Femur (tissue), 1 donor: Measurements from ENCODE around the gene LONP2.
"Not testable (repeated sequence)": the region's sequence is repeated elsewhere in the genome, so short reads cannot be mapped to it uniquely, and the experiment has no call there.

ENCODE experiments used
- DNase-seq: peaks from one replicate; pipeline ENCODE4 v3.0.0-alpha.2; 2017

Gene LONP2

DNA sequence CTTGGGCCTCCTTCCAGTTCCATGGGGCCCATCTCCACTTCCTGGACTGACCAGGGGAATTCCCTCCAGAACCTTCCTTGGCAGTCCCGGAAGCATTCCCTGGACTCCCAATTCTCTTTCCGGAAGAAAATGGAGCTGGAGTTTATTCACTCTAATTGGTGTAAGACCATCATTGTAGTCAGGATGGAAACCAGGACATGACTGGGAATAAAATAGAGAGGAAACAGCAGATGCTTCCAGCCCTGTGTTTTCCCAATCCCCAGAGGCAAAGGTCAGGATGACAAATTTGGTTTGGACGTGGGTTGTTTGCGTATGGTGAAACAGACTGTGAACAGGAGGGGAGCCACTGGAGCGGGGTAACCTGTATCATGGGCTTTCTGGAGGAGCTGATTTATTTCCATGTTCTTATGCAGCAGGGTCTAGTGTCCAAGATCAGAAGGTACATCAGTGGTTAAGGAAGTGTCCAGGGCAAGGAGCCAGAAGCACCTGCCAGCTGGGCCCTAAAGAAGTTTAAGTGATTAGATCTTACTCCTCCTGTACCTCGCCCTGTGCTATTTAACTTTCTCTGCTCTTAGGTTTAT, 8.5 kb upstream of the LONP2 start:
- no peak for DNase-seq

DNA sequence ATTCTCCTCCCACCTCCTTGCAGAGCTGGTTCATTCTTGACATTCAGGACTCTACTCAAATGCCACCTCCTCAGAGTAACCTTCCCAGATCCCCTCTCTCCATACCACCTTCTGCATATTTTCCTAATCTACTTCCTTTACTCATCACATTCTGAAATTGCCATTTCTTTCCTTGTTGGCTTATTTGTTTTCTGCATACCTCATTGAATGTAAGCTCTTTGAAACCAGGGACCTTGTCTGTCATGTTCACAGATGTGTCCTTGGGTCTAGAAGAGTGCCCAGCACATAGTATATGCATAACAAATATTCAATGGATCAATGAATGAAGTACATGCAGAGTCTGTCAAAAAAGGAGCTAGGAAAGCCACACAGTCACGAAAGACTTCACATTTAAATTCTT, 7.8 kb upstream of the LONP2 start:
- DNase-seq = no peak

- not testable (repeated sequence) for DNase-seq
These were observed 4.0 kb upstream of the LONP2 start for GRCh38 chr16:48240147-48240546.

- no peak for DNase-seq
These were observed 729 bp downstream of the LONP2 start for GRCh38 chr16:48244863-48245195.

- no peak for DNase-seq
These were observed 2.0 kb downstream of the LONP2 start for GRCh38 chr16:48246066-48246465.

GRCh38 chr16:48247311-48247710, 3.2 kb downstream of the LONP2 start, which contains the start of gene ABCC11:
Gene ABCC11, minus strand, starts transcription at chr16:48247539. Its CDS starts 15,618 bp downstream, at chr16:48231921.
- no peak for DNase-seq

DNA sequence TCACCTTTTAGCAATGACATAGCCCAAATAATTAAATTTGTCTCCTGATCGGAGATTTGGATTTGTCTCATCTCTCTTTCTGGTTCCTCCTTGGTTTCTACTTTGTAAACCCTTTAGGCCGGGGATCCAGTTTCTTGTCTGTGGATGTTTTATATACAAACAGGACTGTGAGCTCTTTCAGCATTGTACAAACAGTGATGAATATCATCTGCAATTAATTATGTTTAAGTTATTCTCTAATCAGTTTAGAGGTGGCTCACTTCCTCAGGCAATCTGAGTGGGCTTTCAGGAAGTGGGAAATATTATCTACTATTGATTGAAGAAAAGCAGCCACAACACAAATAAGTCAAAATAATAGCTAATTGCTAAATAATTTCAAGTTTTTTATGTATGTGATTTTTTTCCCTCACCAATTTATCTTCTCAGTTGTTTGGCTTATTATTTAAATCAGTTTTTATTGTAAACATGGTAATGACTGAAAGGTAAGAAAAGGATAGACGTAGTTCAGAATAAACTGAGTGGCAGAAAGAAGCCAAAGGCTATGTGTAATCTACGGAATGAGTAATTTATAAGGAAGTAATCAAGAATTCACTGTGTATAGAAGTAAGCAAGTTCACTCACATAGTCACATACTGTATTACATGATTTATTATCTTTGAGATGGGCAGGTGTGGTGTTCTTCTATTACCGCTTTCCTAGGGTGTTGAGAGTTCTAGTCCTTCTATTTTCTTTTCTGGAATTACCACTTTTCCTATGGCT, 6.6 kb downstream of the LONP2 start:
- no peak for DNase-seq

GRCh38 chr16:48252013-48252412, 7.9 kb downstream of the LONP2 start:
- DNase-seq = no peak

GRCh38 chr16:48256579-48257177, 12.6 kb downstream of the LONP2 start:
- no peak for DNase-seq

DNA sequence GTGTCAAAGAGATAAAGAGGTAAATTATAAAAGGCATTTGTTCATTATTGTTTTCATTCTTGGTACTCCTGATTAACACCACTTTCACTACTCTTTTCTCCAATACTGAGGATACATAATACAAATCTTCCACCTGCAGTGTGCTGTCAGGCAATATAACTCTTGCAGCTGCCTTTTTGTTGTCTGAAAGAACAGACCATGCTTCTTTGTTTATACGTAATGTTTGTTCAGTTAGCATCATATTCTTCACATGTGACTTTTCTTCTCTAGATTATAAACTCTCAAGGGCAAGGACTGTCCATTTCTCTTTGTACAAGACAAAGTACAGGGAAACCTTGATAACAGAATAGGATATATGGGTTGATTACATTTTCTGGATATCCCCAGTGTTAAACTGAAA, 17.5 kb downstream of the LONP2 start:
- no peak for DNase-seq

DNA sequence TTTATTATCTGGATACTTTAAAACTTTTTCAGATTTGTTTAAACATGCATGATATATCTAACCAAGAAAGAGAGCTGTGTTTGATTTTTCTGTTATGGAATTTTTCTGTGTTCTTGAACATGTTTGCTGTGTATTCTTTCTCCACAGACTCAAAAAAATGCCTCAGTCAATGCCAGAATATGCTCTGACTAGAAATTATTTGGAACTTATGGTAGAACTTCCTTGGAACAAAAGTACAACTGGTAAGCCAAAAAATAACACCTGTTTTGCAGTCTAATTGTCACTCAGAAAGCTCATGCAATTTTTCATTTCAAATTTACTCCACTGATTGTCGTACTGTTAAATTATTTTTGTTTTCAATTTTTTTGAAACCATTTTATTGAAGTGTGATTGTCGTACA, 18.5 kb downstream of the LONP2 start:
- no peak for DNase-seq

DNA sequence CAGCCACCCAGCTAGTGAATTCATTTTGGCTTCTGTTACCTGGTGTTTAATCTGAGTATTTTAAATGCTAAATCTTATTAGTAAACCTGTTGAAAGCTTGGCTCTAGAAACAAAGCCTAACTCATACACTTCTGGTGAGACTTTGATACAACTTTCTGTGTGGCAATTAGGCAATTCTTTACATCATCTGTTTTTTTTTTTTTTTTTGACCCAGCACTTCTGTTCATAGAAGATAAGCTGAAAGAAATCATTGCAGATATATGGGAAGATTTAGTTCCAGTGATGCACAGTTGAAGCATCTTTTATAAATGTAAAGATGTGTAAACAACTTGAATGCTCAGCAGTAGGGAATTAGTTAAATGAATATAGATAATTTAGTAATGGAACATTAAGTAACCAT, 24.9 kb downstream of the LONP2 start:
- no peak for DNase-seq

- no peak for DNase-seq
These were observed 27.6 kb downstream of the LONP2 start for GRCh38 chr16:48271728-48272127.

DNA sequence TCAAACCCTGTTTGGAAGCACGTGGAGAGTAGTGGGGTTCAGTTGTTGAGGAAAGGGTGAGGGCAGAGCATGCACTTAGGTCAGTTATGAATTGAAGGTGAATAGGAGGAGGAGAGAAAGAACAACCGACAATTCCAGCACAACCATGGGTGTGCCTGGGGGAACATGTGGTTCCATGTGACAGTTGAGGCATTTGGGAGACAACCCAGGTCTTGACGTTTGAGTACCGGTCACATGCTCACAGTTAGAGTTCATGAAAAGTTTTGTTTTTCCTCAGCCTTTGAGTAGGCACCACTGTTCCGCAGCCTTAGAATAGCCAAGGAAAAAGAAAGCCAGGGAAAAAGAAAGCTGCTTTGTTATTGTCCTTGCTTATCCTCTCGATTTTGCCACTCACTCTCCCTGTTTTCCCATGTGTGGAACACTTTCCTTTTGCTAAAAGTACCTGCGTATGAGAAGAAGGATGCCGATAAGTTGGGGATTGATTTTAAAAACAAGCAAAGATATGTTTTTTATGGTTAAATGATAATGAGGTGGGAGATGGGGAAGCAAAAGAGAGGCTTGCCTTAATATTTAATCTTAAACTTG, 28.8 kb downstream of the LONP2 start:
- no peak for DNase-seq

- no peak for DNase-seq
These were observed 30.4 kb downstream of the LONP2 start for GRCh38 chr16:48274476-48274875.

DNA sequence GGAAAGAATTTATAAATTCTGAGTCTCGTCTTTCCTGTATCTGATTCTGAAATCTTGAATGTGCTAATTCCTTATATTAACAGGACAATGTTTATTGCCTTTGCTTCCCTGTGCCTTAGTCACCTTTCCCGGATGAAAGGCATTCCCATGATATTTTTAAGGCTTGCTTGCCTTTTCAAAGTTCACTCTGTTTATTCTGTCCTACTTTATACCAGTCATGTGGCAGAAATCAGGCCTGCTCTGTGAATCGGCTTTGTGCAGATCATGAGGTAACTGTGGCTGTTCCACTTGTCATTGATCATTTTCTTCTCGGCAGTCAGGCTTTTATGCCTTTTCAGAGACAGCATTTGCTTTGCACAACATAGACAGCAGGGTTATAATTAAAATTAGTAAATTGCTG, 32.0 kb downstream of the LONP2 start:
- DNase-seq = no peak

DNA sequence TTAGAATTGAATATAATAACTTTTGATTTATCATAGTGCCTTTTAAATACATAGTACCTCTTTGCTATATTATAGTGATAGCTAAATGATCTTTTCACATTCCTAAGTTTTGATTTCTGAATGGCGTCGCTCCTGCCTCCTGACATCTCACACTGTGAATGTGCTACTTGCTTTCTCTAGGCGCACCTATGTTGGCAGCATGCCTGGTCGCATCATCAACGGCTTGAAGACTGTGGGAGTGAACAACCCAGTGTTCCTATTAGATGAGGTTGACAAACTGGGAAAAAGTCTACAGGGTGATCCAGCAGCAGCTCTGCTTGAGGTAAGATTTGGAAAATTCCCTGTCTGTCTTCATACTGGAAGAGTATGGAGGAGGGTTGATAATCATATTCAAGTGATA, 33.1 kb downstream of the LONP2 start:
- no peak for DNase-seq

GRCh38 chr16:48279199-48279598, 35.1 kb downstream of the LONP2 start:
- DNase-seq = no peak

GRCh38 chr16:48280546-48280945, 36.4 kb downstream of the LONP2 start:
- no peak for DNase-seq

DNA sequence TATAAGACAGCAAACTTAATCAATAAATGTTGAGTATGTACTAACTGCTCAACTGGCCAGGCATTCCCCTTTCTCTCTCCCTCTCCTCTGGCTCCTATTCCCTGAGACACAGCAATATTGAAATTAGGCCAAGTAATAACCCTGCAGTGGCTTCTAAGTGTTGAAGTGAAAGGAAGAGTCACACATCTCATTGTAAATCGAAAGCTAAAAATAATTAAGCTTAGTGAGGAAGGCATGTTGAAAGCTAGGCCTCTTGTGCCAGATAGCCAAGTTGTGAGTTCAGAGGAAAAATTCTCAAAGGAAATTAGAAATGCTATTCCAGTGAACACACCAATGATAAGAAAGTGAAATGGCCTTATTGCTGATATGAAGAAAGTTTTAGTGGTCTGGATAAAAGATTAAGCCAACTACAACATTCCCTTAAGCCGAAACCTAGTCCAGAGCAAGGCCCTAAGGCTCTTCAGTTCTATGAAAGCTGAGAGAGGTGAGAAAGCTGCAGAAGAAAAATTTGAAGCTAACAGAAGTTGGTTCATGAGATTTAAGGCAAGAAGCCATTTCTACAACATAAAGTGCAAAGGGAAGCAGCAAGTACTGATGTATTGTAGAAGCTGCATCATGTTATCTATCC, 38.6 kb downstream of the LONP2 start:
- DNase-seq = no peak

DNA sequence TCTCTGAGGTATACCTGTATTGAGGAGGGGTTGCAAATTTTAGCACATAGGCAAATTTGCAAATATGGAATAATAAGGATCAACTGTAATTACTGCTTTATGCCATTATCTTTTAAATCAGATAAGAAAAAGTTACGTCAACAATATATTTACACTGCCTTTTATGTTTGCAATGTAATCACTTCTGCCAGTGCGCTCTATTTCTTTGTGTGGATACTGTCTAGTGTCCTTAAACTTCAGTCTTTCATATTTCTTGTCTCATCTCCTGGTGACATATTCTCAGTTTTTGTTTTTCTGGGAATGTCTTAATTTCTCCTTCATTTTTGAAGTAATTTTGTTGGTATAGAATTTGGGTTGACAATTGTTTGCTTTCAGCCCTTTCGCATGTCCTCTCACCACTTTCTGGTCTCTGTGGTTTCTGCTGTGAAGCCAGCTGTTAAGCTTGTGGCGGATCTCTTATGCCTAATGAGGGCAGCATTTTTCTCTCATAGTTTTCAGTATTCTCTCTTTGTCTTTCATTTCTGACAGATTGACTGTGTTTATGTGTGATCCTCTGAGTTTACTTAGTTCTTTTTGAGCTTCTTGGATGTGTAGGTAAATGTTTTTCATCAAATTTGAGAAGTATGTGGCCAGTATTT, 40.8 kb downstream of the LONP2 start:
- DNase-seq = no peak

- no peak for DNase-seq
These were observed 43.1 kb downstream of the LONP2 start for GRCh38 chr16:48287239-48287638.

DNA sequence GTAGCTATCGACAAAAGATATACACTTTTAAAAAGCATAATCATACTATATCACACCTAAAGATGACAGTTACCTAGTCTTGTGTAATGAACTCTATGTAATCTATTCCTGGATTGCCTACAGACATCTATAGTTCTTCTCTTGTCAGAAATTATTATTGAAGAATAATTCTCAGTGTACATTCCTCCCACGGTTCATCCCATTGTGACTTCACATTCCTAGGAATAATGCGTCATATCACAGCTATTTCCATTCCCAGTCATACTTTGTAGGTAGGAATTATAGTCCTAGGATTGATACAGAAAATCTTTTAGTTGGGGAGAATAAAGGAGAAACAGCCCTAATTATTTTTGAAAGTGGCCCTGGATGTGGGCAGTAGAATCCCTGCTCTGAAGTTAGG, 47.2 kb downstream of the LONP2 start:
- no peak for DNase-seq
